HepG2 (cell line): ENCODE measurements around the gene SMIM14.

Experiments
- CEBPZ ChIP-seq: IDR thresholded peaks from 2 replicates; pipeline ENCODE4 v1.6.1; 2012; ENCODE audit warnings: low read length, improper control_type of control experiment
- EP300 ChIP-seq, 3 experiments: sonication (generic) in 1 of 3; formaldehyde crosslinking in 1 of 3; IDR thresholded peaks; 2 replicates each; pipeline versions ENCODE4 v1.5.1 to v1.6.1; 2011 to 2020; ENCODE audit warnings: low read depth in 2 of 3, low read length in 2 of 3, borderline replicate concordance in 1 of 3, improper control_type of control experiment in 1 of 3, mild to moderate bottlenecking in 1 of 3, missing genetic modification reagents in 1 of 3, moderate library complexity in 1 of 3
- JUNB ChIP-seq: sonication (generic); formaldehyde crosslinking; IDR thresholded peaks from 2 replicates; pipeline ENCODE4 v1.8.0; 2022; ENCODE audit warnings: missing genetic modification reagents, mild to moderate bottlenecking, borderline replicate concordance
- REST ChIP-seq, 2 experiments: IDR thresholded peaks; 2 replicates each; pipeline ENCODE4 v1.6.1; 2011 to 2012; ENCODE audit warnings: low read length in 2 of 2, borderline replicate concordance in 1 of 2, low read depth in 1 of 2, mild to moderate bottlenecking in 1 of 2, moderate library complexity in 1 of 2
- ZNF253 ChIP-seq: sonication (generic); formaldehyde crosslinking; IDR thresholded peaks from 2 replicates; pipeline ENCODE4 v1.8.0; 2022; ENCODE audit warnings: mild to moderate bottlenecking, missing genetic modification reagents, borderline replicate concordance
- ZNF652 ChIP-seq: IDR thresholded peaks from 2 replicates; pipeline ENCODE4 v1.6.1; 2016; ENCODE audit warnings: low read depth, borderline replicate concordance
- TF ChIP-seq, protein P1 (sequence below): sonication (generic); formaldehyde crosslinking; IDR thresholded peaks from 2 replicates; pipeline ENCODE4 v1.5.0; 2020; ENCODE audit warnings: missing genetic modification reagents

DNA sequence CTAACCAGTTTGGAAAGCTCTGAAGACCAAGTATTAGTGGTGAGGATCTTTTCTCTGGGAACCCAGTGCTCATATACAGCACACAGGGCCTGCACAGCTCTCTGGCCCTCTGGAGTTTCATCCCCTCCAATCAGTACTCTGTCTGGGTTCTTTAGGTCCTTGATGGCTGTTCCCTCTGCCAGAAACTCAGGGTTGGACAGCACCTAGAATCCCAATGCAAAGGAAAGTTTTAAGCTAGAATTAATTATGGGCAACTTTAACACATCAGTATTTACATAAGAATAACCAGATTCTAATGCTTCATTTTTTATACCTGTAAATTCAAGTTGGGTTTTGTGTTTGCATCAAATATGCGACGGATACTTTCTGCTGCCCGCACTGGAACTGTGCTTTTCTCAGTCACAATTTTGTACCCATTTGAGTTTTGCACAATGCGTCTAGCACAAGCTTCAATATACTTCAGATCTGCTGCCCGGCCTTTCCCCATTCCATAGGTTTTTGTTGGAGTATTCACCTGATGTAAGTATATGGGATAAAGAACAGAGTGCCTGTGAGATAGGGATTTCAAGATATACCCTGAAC lies 128.2 kb downstream of the SMIM14 start:
- TF ChIP-seq ZNF652 (CRISPR knock-in tag) (no peak), JUNB (no peak), ZNF253 (CRISPR knock-in tag) (no peak), EP300 (IDR thresholded peaks at IDR 0.05; ENCODE audit: low read depth in 2 of 2, low read length in 2 of 2) (no peak), EP300 (CRISPR knock-in tag; IDR thresholded peaks at IDR 0.05; ENCODE audit: borderline replicate concordance) (no peak), CEBPZ (no peak), REST (IDR thresholded peaks at IDR 0.05; ENCODE audit: borderline replicate concordance in 1 of 2, low read depth in 1 of 2, low read length in 2 of 2) (no peak)
- TF ChIP-seq, protein P1, sequence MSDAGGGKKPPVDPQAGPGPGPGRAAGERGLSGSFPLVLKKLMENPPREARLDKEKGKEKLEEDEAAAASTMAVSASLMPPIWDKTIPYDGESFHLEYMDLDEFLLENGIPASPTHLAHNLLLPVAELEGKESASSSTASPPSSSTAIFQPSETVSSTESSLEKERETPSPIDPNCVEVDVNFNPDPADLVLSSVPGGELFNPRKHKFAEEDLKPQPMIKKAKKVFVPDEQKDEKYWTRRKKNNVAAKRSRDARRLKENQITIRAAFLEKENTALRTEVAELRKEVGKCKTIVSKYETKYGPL (CRISPR knock-in tag): no peak
